HUES48 (cell line): Measurements from ENCODE around the gene HEXB.
A peak's percentile ranks its signal among the peaks of the same experiment; 100 is the strongest.

Source experiments
- H3K27ac ChIP-seq: one replicate; pipeline ENCODE4 v1.7.0; 2013; ENCODE audit warnings: low read depth, low read length, inconsistent platforms
- H3K27me3 ChIP-seq: 2 replicates; pipeline ENCODE4 v1.6.1; 2013; ENCODE audit warnings: mild to moderate bottlenecking, low read length; ENCODE audit not compliant: control insufficient read depth, insufficient read depth
- H3K36me3 ChIP-seq: 2 replicates; pipeline ENCODE4 v1.6.1; 2013; ENCODE audit warnings: low read length; ENCODE audit not compliant: control insufficient read depth, insufficient read depth
- H3K4me1 ChIP-seq: 2 replicates; pipeline ENCODE4 v1.6.1; 2013; ENCODE audit warnings: mild to moderate bottlenecking, low read length; ENCODE audit not compliant: control insufficient read depth, insufficient read depth
- H3K4me3 ChIP-seq: 2 replicates; pipeline ENCODE4 v1.5.1; 2013; ENCODE audit warnings: mild to moderate bottlenecking, low read depth, low read length
- H3K9ac ChIP-seq: 2 replicates; pipeline ENCODE4 v1.6.1; 2013; ENCODE audit warnings: mild to moderate bottlenecking, low read depth, low read length, moderate library complexity
- H3K9me3 ChIP-seq: 2 replicates; pipeline ENCODE4 v1.6.1; 2013; ENCODE audit warnings: low read length; ENCODE audit not compliant: control insufficient read depth, insufficient read depth

HEXB gene

DNA sequence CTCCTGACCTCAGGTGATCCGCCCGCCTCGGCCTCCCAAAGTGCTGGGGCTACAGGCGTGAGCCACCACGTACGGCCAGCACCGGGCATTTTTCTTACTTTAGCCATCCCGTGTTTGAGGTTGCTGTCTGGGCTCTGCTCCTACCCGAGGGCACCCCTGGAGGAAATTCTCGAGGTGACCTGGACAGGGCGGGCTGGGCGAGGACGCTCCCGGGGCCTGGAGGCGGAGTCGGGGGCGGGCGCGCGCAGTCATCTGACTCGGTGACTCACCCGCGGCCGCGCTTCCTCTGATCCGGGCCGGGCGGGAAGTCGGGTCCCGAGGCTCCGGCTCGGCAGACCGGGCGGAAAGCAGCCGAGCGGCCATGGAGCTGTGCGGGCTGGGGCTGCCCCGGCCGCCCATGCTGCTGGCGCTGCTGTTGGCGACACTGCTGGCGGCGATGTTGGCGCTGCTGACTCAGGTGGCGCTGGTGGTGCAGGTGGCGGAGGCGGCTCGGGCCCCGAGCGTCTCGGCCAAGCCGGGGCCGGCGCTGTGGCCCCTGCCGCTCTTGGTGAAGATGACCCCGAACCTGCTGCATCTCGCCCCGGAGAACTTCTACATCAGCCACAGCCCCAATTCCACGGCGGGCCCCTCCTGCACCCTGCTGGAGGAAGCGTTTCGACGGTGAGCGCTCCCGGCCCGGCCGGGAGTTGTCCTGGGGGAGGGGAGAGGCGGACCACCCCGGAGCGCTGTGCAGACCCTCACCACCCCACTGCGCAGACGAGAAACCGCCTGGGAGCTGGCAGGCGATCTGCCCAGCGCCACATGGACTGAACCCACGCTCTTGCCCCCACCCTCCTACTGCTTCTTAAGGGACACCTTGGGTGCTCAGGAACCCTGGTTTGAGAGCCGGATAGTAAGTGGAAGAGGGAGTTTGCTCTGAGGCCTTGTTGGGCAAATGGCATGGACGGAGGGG, at the start of gene HEXB:
Gene HEXB, plus strand, starts transcription at position 334 of the 952 bp plus-strand sequence. Its CDS starts 28 bp downstream, at position 362.
- peaks cover 16% of the 10 kb centered on the region for H3K36me3 ChIP-seq

DNA sequence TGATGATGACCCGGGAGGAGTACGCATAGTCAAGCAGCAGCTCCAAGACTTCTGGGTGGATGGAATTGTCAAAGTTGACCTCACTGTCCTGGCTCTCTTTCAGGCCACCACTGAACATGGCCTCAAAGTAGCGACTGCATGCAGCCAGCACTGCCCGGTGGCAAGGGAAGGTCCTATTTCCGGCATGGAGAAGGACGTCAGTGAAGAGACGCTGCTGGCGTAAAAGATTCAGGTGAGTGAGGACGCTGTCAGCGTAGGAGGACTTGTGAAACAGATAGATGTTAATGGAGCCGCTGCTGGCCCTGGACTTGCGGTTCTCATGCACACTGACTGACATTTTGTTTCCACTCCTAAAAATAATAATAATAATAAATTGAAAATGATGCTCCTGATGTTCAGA, 48.9 kb upstream of the HEXB start:
- Histone ChIP-seq H3K4me3 (no peak overlapping the region), H3K36me3 (peaks cover 11% of the 10 kb centered on the region), H3K9me3 (no peaks in the 10 kb centered on the region), H3K27me3 (peaks cover 23% of the 10 kb centered on the region), H3K9ac (no peak overlapping the region), H3K27ac (no peak overlapping the region), H3K4me1 (peaks cover 24% of the 10 kb centered on the region)

More for the DNA sequence above, at the start of gene HEXB:
- Histone ChIP-seq H3K4me1 (peaks cover 6% of the 10 kb centered on the region), H3K27me3 (no peaks in the 10 kb centered on the region), H3K27ac (peak within 1 kb of the TSS; percentile 81), H3K9ac (peak within 1 kb of the TSS; percentile 82), H3K9me3 (no peaks in the 10 kb centered on the region), H3K4me3 (peak within 1 kb of the TSS; percentile 80)

DNA sequence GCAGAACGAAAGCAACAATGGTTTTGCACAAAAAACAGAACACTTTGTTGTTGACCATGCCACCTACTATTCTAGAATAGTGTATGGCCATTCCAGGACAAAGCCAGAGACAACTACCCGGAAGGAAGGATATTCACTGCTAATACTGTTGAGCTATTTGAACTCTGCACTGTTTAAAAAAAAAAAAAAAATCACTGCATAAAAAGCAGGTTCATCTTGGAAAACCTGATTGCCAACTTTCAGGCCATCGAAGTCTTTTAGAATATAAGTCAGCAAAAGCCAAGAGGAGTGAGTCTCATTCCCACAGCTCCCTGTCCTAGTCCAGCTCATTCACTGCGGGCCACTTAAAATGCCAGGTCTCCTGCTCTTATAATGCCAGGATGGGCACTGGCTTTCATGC, 48.5 kb upstream of the HEXB start:
- H3K27me3 ChIP-seq: peaks cover 24% of the 10 kb centered on the region
- H3K4me1 ChIP-seq: peaks cover 20% of the 10 kb centered on the region
- H3K36me3 ChIP-seq: peaks cover 11% of the 10 kb centered on the region
- H3K9ac ChIP-seq: no peak overlapping the region
- no peak overlapping the region for H3K27ac ChIP-seq
- H3K4me3 ChIP-seq: no peak overlapping the region
- H3K9me3 ChIP-seq: no peaks in the 10 kb centered on the region

- no peak overlapping the region for H3K27ac ChIP-seq
- no peak overlapping the region for H3K9ac ChIP-seq
- peaks cover 11% of the 10 kb centered on the region for H3K36me3 ChIP-seq
- H3K4me1 ChIP-seq: peaks cover 22% of the 10 kb centered on the region
- H3K4me3 ChIP-seq: peak overlapping the region; percentile 97
- no peaks in the 10 kb centered on the region for H3K9me3 ChIP-seq
- peaks cover 44% of the 10 kb centered on the region for H3K27me3 ChIP-seq
Observed at GRCh38 chr5:74638544-74638969, 46.5 kb upstream of the HEXB start.

- Histone ChIP-seq H3K36me3 (peaks cover 11% of the 10 kb centered on the region), H3K4me1 (peaks cover 22% of the 10 kb centered on the region), H3K27me3 (peaks cover 48% of the 10 kb centered on the region), H3K9ac (0 out of 2 replicates have a peak overlapping the region, but pooled peaks have one; percentile 75), H3K4me3 (peak overlapping the region; percentile 97), H3K9me3 (no peaks in the 10 kb centered on the region), H3K27ac (no peak overlapping the region)
Observed at GRCh38 chr5:74638970-74639806, 45.8 kb upstream of the HEXB start.

DNA sequence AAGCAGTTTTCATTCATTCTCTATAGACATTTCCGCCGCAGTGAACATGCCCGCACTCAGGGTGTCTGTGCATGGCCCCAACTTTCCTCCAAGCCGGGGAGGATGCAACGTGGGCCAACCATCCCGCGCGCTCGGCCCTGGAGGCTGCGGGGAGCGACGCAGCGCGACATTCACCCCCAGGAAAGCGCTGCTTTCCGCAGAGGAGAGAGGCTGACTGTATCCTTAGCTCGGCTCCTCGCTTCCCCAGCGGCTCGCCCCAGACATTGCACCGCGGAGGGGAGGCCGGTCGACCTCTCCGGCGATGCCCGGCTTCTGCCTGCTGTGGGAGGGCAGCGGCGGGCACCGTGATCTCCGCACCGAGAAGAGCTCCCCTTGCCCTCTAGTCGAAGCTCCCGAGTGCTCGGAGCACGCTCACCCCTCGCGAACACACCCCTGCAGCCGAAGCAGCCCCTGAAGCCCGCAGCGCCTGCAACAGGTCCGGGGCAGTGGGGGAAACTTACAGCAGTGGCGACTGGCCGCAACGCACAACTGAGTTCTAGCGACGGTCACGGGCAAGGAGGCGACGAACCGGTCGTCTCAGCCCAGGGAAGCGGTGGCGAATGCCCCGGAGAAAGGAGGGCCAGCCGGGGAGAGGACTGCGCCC, 45.1 kb upstream of the HEXB start:
- Histone ChIP-seq H3K27me3 (peaks cover 48% of the 10 kb centered on the region), H3K27ac (peak overlapping the region; percentile 81), H3K4me3 (peak overlapping the region; percentile 97), H3K4me1 (peaks cover 22% of the 10 kb centered on the region), H3K9ac (peak overlapping the region; percentile 75), H3K36me3 (peaks cover 11% of the 10 kb centered on the region; the same call in 1 of the 2 replicates), H3K9me3 (no peaks in the 10 kb centered on the region)

DNA sequence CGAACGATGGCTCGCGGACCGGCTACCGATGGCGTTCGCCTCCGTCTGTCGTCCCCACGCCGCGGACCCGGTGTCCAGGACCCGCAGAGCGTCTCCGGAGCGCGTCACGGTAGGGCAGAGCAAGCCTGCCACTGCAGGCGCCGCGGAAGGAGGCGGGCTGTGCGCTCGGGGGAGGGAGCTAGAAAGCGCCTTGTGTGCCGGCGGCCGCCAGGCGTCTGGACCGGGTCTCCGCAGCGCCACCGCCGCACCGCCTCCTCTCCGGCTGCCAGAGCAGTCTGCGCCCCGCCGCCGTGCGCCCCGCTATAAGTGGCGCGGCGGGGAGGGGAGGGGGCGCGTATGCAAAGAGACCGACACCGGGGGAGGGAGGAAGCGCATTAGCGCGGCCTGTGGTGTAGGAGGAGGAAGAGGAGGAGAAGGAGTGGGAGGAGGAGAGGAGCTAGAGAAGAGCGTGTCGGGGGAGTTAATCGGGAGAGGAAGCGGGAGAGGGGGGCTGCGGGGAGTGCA, 44.5 kb upstream of the HEXB start, which contains the start of gene ENC1:
Gene ENC1, minus strand, starts transcription at position 279 of the 504 bp plus-strand sequence. CDS start 4,243 bp downstream, outside the sequence.
- H3K4me3 ChIP-seq: peak within 1 kb of the TSS; percentile 97
- H3K9me3 ChIP-seq: no peaks in the 10 kb centered on the region
- peaks cover 8% of the 10 kb centered on the region; the same call in 1 of the 2 replicates for H3K36me3 ChIP-seq
- peak within 1 kb of the TSS; percentile 75 for H3K9ac ChIP-seq
- H3K4me1 ChIP-seq: peaks cover 22% of the 10 kb centered on the region
- peak within 1 kb of the TSS; percentile 81 for H3K27ac ChIP-seq
- H3K27me3 ChIP-seq: peaks cover 48% of the 10 kb centered on the region

DNA sequence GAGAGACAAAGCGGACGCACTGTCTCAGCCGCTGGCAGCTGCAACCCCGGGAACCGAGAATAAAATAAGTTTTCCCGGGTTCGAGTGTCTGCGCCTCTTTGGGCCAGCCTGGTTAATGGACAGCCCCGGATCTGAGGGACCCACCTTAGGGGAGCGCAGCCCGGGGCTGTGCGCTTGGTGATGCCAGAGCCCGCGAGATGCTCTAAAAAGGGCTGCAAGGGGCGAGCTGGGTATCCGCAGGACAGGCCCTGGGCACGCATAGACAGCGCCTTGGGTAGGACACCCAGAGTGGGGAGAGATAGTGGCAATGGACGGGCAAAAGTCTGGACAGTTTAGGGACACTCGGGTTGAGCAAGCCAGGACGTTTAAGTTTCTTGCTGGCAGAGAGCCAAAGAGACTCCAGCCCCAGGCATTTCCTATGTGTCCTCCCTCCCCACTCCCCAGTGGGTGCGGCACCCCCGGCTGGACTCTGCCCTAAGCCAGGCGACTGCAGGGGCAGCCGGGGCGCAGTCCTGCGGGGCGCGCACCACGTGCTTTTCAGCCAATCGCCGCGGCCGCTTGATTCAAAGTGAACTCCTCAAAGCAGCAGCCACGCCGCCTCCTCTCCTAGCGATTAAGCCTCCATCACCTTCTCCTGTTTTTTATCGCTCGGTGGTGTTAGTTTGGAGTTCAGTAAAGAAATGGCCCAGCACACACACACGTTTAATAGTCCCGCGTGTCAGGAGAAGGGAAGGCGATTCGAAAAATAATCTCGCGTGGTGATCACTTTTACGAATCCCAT, 43.9 kb upstream of the HEXB start:
- H3K27ac ChIP-seq: peak overlapping the region; percentile 81

GRCh38 chr5:74641735-74642542, 43.1 kb upstream of the HEXB start:
- Histone ChIP-seq H3K27ac (peak overlapping the region; percentile 15), H3K36me3 (no peaks in the 10 kb centered on the region), H3K27me3 (peaks cover 48% of the 10 kb centered on the region), H3K4me3 (peak overlapping the region; percentile 97), H3K4me1 (peaks cover 22% of the 10 kb centered on the region), H3K9ac (peak overlapping the region; percentile 29; the same call in 1 of the 2 replicates), H3K9me3 (no peaks in the 10 kb centered on the region)

More for the DNA sequence above, 43.9 kb upstream of the HEXB start:
- Histone ChIP-seq H3K9ac (peak overlapping the region; percentile 29), H3K4me3 (peak overlapping the region; percentile 97), H3K4me1 (peaks cover 22% of the 10 kb centered on the region), H3K9me3 (no peaks in the 10 kb centered on the region), H3K27me3 (peaks cover 48% of the 10 kb centered on the region), H3K36me3 (peaks cover 1% of the 10 kb centered on the region; the same call in 1 of the 2 replicates)
